Muscle of back (tissue), 11 donors: Measurements from ENCODE around the gene GPR148. TPM values are rescaled to one million over a fixed set of nuclear protein-coding genes. Genes with fewer than 3 reads are reported as not detected.

Experiments used
- DNase-seq, 3 donors: peaks; one replicate each; pipeline versions ENCODE4 v3.0.0 to v3.0.0-alpha.2; 2013
- polyA plus RNA-seq, 10 donors: library from polyadenylated mRNA; unstranded; fragments of 120-200 nt; gene quantifications; one replicate each; pipeline ENCODE4 v1.2.1, GENCODE V29; 2013; ENCODE audit not compliant: insufficient read length in 10 of 10

GPR148 gene
- polyA plus RNA-seq, 10 donors = not detected

DNA sequence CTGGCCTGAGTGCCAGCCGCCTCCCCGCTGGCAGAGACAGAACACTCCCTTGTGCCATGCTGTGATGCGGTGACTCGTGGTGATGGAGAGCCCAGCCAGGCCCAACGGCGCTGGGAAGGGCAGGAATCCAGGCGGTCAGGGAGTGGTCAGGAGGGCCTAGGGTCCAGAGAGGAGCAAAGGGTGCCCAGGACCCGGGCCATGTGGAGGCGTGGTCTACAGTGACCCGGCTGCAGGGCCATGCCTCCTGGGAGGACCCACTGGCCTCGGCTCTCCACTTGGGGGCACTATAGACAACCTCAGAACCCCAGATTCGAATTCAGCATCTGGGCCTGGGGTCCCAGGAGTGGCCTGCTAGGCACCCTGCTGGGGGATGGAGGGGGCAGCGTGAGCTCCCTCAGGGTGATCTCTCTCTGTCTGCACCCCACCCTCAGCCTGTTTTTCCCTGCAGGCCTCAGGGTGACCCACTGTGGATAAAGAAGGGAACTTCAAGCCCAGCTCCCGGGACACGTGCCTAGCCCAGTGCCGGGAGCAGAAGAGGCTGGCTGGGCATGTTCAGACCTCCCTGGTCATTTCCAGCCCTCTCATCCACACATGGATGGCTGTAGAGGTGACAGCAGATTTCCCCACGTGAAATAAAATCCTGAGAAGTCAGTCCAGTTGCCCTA is 39.5 kb downstream of the GPR148 start:
- DNase-seq = no peak

DNA sequence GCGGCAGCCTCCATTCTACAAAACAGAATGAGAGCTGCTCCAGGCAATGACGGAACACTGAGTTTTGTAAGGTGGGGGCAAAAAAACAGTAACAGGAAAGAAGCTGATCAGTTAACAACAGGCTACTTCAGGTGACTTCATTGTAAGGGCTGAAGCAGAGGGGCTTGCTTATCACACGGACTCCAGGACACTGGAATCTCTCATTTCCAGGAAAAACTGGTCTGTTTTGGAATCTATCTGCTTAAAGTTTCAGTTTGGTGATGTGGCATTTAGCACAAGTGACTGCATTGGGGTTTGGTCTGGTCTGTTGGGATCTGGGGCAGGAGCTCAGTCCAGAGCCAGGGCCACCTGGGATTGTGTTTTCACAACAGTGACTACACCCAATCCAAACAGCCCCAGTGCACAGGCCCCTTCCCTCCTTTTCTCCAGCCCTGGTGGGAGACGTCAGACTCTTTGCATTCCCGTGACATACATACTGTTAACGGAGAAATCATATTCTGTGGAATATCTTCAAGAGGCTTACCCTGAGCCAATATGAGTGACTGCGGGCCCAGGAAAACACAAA is 40.6 kb downstream of the GPR148 start:
- no peak for DNase-seq

DNA sequence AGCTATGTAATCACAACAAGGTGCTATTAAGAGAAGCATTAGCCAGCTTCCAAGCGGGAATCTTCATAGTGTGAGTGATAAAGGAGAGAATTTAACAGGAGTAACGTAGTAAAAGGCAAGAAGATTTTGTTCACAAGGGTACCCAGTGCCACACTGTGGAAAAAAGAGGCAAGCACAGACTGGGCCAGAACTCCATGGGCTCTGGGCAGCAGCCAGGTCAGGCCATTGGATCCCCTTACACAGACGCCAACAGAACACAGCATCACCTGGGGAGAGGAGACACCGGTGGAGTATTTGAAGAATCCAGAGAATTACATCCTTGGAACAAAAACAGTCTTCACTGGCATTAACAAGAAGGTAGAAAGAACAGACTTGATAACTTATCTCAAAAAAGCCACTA is 47.7 kb downstream of the GPR148 start:
- DNase-seq = no peak

DNA sequence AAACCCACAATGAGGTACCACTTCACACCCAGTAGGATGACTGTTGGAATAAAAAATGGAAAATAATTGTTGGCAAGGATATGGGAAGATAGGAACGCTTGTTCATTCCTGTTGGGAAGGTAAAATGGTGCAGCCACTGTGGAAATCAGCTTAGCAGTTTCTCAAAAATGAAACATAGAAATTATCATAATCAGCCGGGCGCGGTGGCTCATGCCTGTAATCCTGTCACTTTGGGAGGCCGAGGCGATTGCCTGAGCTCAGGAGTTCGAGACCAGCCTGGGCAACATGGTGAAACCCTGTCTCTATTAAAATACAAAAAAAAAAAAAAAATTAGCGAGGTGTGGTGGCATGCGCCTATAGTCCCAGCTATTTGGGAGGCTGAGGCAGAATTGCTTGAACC is 49.9 kb downstream of the GPR148 start:
- no peak for DNase-seq

Other genes starting within 250 kb of the GPR148 start
- under 1 TPM; 0.03 to 0.11 (median 0.06) TPM for gene POTEI, start 219.7 kb upstream of the GPR148 start, polyA plus RNA-seq
- gene CFC1B, start 207.8 kb upstream of the GPR148 start, polyA plus RNA-seq = not detected
- not detected for gene CFC1, start 129.5 kb upstream of the GPR148 start, polyA plus RNA-seq
- gene POTEJ, start 117.6 kb upstream of the GPR148 start, polyA plus RNA-seq = under 1 TPM in 3 of 10 donors, not detected in 7; 0.05 to 0.18 (median 0.12) TPM
- not detected for gene AMER3, start 26.5 kb downstream of the GPR148 start, polyA plus RNA-seq
- 10 to 100 TPM in 4 of 10 donors, 1 to 10 TPM in 6; 5.3 to 16.6 (median 8.7) TPM for gene ARHGEF4, start 107.8 kb downstream of the GPR148 start, polyA plus RNA-seq